Measurements from ENCODE around the gene DLGAP1. TPM values are rescaled to one million over a fixed set of nuclear protein-coding genes. Genes with fewer than 3 reads are reported as not detected.
"Not testable (repeated sequence)": the region's sequence is repeated elsewhere in the genome, so short reads cannot be mapped to it uniquely, and the experiment has no call there.

The DLGAP1 gene
- total RNA-seq, 1 experiment from 2014 or later, result 10.1 TPM

DNA sequence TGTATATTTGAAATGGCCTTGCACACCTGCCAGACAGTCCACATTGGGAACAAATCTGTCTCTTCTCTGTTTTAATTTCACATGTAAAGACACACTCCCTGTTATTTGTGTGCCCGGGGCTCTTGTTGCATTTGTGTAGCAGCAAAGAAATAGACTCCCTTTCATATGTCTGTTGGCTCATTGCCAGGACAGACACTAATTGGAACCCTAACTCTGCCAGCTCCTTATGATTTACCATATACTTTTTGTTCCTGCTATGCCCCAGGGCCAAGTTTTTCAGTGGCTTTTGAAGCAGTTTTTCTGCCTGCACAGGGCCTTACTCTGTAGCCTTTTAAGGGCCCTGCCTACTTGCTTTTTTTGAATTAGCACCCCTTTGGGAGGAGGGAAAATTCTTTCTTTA is 396.9 kb downstream of the DLGAP1 start:
- DNase-seq, result no peak
- Histone ChIP-seq H3K36me3 (replicated peaks; ENCODE audit: control insufficient read depth, insufficient read depth, low read length) (no peaks in the 10 kb centered on the region), H3K27me3 (ENCODE audit: control insufficient read depth, insufficient read depth, low read length) (no peaks in the 10 kb centered on the region), H3K4me3 (ENCODE audit: insufficient read depth, low read depth, low read length) (no peak overlapping the region)

DNA sequence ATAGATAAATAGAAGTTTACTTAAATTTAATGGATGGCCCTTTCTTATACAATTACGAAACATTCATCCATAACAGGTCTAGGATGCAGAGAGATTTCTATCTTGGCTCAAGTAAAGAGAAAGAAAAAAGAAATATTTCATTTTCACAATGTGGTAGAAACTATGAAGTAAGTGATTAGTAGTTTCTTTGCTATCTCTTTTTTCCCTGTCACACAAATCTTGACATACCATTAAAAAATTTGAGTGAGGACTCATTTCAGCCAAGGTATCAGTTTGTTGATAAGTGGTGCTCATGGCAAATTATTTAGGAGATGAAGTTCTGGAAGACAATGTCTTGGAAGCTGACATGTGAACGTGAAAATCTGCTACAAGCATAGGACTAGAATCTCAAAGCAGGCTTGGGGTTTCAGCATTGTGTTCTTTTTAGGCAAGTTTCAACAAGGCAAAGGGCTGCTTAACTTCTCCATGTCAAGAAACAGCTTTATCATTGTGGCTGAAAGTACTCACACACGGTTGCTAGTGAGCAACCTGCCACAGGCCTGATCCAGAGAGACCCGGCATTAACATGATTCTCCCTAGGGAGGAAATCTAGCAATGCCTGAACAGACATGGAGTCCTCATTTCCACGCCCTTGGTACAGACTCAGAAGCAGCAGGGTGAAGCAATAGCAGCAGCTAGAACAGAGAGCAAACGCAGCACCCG is 414.6 kb downstream of the DLGAP1 start:
- no peaks in the 10 kb centered on the region for H3K36me3 ChIP-seq (replicated peaks; ENCODE audit: control insufficient read depth, insufficient read depth, low read length)
- no peaks in the 10 kb centered on the region for H3K27me3 ChIP-seq (ENCODE audit: control insufficient read depth, insufficient read depth, low read length)
- no peak for DNase-seq
- no peak overlapping the region for H3K4me3 ChIP-seq (ENCODE audit: insufficient read depth, low read depth, low read length)

DNA sequence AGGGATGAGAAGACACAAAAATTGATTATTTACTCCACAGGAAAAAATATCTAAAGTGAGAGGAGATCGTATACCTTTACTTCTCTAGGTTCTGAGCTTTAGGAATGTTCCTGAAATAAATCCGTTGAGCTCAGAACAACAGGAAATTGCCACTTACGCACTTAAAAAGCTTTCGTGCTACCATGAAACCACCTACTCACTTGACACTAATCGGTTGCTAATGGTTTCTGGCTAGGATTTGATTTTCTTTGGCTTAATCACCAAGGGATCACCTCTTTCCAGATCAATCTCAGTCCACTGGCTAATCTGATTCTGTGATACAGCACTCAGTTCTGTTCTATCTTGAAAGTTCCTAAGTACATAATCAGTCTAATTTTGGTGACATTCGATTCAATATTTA is 419.6 kb downstream of the DLGAP1 start:
- no peak overlapping the region for H3K4me3 ChIP-seq (ENCODE audit: insufficient read depth, low read depth, low read length)
- no peak for DNase-seq
- H3K36me3 ChIP-seq (replicated peaks; ENCODE audit: control insufficient read depth, insufficient read depth, low read length), result no peaks in the 10 kb centered on the region
- no peaks in the 10 kb centered on the region for H3K27me3 ChIP-seq (ENCODE audit: control insufficient read depth, insufficient read depth, low read length)

DNA sequence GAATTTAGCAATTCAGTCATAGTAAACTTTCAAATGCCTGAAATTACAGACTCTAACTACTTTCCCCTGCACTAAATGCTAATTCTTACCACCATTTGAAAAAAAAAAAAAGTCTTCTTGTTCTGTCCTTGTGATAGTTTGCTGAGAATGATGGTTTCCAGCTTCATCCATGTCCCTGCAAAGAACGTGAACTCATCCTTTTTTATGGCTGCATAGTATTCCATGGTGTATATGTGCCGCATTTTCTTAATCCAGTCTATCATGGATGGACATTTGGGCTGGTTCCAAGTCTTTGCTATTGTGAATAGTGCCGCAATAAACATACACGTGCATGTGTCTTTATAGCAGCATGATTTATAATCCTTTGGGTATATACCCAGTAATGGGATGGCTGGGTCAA is 420.3 kb downstream of the DLGAP1 start:
- DNase-seq; H3K4me3 ChIP-seq (ENCODE audit: insufficient read depth, low read depth, low read length); H3K36me3 ChIP-seq (replicated peaks; ENCODE audit: control insufficient read depth, insufficient read depth, low read length); H3K27me3 ChIP-seq (ENCODE audit: control insufficient read depth, insufficient read depth, low read length): not testable (repeated sequence)

DNA sequence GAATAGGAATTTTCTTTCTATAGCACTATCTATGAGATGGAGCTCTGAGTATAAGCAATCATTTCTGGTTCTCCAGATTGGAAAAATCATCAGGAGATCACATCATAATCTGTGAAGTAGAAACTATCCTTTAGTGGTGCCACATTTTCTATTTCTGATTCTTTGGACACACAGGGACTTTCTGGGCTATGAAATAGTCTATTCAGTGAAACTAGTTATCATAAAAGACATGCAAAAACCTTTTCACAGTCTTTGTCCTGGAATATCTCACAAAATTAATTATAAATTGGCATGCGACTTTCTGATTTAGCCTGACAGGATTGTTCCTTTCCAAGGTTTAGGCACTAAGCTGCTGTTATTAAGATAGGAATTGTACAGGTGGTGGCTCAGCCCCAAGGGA is 428.6 kb downstream of the DLGAP1 start:
- Histone ChIP-seq H3K27me3 (ENCODE audit: control insufficient read depth, insufficient read depth, low read length) (no peaks in the 10 kb centered on the region), H3K4me3 (ENCODE audit: insufficient read depth, low read depth, low read length) (no peak overlapping the region), H3K36me3 (replicated peaks; ENCODE audit: control insufficient read depth, insufficient read depth, low read length) (no peaks in the 10 kb centered on the region)
- no peak for DNase-seq

DNA sequence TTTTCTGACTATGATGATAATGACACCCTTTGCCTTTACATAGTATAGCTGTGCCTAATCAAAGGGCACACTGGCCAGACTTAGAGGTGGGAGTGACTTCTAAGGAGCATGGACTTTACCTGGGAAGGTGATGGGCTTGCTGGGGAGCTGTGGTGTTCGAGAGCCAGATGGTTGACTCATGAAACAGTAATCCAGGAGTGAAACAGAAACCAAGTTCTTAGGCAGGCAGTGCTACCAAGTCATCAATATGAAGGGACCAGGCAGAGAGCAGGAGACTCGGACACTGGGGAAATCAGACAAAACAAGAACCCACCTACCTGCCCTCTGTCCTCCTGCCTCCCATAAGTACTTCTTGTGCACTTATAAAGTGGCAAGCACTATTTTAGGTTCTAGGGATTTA is 430.4 kb downstream of the DLGAP1 start:
- no peak for DNase-seq
- Histone ChIP-seq H3K27me3 (ENCODE audit: control insufficient read depth, insufficient read depth, low read length) (no peaks in the 10 kb centered on the region), H3K36me3 (replicated peaks; ENCODE audit: control insufficient read depth, insufficient read depth, low read length) (no peaks in the 10 kb centered on the region), H3K4me3 (ENCODE audit: insufficient read depth, low read depth, low read length) (no peak overlapping the region)

DNA sequence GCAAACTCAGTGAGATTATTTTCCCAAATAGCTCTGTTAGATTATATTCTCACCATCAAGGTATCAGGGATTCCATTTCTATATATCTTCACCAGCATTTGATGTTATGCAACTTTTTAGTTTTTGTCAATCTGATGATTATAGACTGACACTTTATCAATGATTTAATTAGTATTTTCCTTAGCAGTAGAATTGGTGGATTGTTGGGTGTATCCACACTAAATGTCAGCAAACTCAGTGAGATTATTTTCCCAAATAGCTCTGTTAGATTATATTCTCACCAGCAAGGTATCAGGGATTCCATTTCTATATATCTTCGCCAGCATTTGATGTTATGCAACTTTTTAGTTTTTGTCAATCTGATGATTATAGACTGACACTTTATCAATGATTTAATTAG is 432.4 kb downstream of the DLGAP1 start:
- H3K27me3 ChIP-seq (ENCODE audit: control insufficient read depth, insufficient read depth, low read length); DNase-seq; H3K4me3 ChIP-seq (ENCODE audit: insufficient read depth, low read depth, low read length); H3K36me3 ChIP-seq (replicated peaks; ENCODE audit: control insufficient read depth, insufficient read depth, low read length): not testable (repeated sequence)

DNA sequence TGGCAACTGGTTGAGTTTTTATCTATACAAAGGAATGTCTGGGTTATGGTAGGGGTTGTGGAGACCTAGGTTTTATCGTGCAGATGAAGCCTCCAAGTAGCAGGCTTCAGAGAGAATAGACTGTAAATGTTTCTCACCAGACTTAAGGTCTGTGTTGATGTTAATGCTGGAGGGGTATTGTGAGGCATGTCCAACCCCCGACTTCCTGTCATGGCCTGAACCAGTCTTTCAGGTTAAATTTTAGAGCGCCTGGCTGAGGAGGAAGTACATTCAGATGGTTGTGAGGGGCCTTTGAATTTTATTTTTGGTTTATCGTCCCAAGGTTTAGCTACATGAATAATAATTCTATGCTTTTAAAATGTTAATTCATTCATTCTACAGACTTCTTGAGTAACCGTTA is 435.1 kb downstream of the DLGAP1 start:
- no peak overlapping the region for H3K4me3 ChIP-seq (ENCODE audit: insufficient read depth, low read depth, low read length)
- no peaks in the 10 kb centered on the region for H3K27me3 ChIP-seq (ENCODE audit: control insufficient read depth, insufficient read depth, low read length)
- DNase-seq, result no peak
- no peaks in the 10 kb centered on the region for H3K36me3 ChIP-seq (replicated peaks; ENCODE audit: control insufficient read depth, insufficient read depth, low read length)

DNA sequence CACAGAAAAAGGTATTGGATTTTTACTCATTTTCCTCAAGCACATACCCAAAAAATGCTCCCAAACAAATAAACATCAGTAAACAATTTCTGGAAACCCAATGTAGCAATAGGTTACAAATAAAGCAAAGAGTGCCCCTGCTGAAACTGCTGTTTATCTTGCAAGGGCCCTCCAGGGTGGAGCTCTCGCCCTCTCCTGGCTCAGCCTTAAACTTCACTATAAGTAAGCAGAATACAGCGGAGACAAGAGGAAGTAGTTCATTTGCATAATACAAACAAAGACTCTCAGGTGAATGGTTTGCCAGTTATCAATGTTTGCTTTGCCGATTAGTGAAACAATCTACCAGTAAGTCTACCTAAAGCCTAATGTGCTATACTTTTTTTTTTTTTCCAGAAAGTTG is 437.6 kb downstream of the DLGAP1 start:
- DNase-seq, result peak; percentile 56
- no peak overlapping the region for H3K4me3 ChIP-seq (ENCODE audit: insufficient read depth, low read depth, low read length)

DNA sequence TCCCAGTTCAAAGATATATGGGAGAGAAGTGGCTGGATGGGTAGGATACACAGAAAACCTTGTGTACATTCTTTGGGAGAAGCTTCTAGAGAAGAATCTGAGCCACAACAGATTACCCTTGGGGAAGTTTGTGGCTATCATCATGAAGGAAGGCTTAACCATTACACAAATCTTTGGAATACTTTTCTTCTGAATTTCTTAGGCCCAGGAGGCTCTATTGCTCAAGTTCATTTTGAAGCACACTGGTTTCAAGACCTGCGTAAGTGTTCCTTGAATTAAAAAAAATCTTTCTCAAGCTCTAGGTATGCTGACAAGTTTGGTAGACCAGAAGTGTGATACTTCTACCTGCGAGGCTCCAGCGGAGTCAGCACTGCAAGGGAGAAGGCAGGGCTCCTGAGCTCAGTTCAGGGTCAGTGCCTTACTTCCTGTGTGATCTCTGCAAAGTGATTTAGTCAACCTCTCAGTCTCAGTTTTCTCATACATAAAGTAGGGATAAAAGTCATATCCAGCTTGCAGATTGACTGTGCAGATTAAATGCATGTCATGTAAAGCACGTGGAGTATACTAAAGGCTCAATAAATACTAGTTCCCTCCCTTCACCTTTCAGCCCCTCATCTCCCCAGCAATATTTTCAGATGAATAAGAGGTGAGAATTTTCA is 438.6 kb downstream of the DLGAP1 start:
- no peak overlapping the region for H3K4me3 ChIP-seq (ENCODE audit: insufficient read depth, low read depth, low read length)
- no peaks in the 10 kb centered on the region for H3K36me3 ChIP-seq (replicated peaks; ENCODE audit: control insufficient read depth, insufficient read depth, low read length)
- no peaks in the 10 kb centered on the region for H3K27me3 ChIP-seq (ENCODE audit: control insufficient read depth, insufficient read depth, low read length)
- DNase-seq, result no peak

More for the DNA sequence above, 437.6 kb downstream of the DLGAP1 start:
- H3K27me3 ChIP-seq (ENCODE audit: control insufficient read depth, insufficient read depth, low read length), result no peaks in the 10 kb centered on the region
- H3K36me3 ChIP-seq (replicated peaks; ENCODE audit: control insufficient read depth, insufficient read depth, low read length), result no peaks in the 10 kb centered on the region

DNA sequence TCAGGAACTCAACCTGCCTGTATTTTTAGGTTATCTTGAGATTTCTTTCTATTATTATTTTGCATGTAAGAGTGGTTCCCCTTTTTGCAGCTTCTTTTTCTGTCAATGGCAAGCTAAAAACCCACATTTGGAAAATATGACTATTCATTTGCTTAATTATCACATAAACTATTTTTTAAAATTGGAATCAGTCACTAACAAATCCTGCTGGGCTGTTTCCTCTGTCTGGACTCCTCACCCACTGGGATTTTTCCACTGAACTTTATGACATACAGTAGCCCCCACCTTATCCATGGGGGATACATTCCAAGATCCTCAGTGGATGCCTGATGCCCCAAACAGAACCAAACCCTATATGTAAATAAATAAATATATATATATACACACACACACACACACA is 447.3 kb downstream of the DLGAP1 start:
- Histone ChIP-seq H3K36me3 (replicated peaks; ENCODE audit: control insufficient read depth, insufficient read depth, low read length) (no peaks in the 10 kb centered on the region), H3K4me3 (ENCODE audit: insufficient read depth, low read depth, low read length) (no peak overlapping the region), H3K27me3 (ENCODE audit: control insufficient read depth, insufficient read depth, low read length) (no peaks in the 10 kb centered on the region)
- DNase-seq, result no peak

DNA sequence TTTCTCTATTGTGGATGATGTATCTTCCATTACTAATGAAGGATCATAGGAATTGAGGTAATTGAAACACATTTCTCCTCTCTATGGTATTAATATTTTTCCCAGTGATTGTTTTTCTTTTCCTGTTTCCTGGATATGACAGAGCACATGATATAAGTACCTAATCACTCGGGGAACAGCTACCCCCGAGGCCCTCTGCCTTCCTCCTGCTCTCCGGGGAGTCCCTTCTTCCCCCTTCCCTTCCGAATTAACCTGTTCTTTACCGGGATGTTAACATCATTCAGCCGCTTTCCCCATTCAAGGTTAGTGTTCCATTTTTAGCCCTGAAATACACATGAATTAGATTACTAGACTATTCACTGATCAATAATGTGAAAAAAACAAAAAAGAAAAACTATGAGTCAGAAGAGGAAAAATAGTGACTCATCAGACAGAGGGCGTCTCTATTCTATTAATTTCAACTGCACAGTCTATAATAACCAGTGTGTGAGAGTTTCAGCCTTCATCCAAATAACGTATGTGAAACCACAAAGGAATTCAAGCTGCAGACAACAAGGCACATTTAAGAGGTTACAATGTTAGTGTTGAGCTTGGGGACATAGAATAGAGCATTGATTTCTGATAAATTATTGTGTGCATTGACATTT is 450.8 kb downstream of the DLGAP1 start:
- Histone ChIP-seq H3K4me3 (ENCODE audit: insufficient read depth, low read depth, low read length) (no peak overlapping the region), H3K36me3 (replicated peaks; ENCODE audit: control insufficient read depth, insufficient read depth, low read length) (no peaks in the 10 kb centered on the region), H3K27me3 (ENCODE audit: control insufficient read depth, insufficient read depth, low read length) (no peaks in the 10 kb centered on the region)
- no peak for DNase-seq

DNA sequence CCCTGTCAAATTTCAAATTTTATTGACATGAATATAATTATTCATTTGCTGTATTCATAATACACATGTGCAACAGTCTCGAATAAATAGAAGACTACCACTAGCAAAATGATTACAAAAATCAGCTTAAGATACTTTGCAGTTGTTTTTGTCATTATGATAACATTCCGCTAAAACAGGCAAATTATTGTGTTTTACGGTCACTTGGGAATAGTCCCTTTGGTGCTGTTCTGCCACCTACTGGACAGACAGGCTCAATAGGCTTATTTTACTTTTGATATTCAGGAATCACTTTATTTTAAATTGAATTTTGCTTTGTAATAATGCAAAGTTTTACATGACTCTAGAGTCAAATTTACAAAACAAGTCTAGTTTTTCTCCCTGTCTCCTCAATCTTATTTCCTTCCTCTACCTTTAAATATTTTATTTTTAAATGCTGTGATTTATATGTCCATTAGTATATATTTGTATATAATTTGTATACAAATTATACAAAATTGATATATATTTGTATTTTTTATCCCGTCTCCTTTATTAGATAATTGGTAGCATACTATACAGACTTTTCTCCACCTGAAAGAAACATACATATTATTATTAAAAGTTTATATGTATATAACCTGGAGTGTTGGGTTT is 456.3 kb downstream of the DLGAP1 start:
- no peak for DNase-seq

DNA sequence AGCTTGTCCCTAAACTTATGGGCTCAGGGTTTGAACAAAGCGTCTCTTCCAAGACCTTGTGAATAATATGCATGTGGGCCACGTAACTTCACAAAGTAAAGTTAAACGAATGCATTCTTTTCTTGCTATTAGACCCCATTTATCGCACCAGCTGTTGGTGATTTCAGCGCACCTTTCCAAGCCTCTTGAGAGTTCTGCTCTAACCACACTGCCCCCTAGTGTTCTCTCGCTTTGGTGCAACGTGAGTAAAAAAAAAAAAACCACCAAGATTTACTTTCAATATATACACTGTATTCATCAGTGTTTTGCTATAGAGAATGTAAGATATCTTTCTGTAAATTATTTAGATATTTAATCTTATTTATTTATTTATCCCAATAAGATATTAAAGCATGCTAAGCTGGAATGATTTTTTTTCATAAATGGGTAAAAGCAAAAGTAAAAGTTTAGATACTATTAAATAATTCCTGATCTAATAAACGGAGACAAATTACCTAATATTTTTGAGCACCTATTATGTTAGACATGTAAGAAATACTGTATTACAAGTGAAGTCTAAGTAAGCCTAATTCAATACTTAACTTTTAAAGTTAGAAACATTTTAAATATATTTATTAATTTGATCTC is 459.5 kb downstream of the DLGAP1 start:
- Histone ChIP-seq H3K4me3 (ENCODE audit: insufficient read depth, low read depth, low read length) (no peak overlapping the region), H3K36me3 (replicated peaks; ENCODE audit: control insufficient read depth, insufficient read depth, low read length) (no peaks in the 10 kb centered on the region), H3K27me3 (ENCODE audit: control insufficient read depth, insufficient read depth, low read length) (no peaks in the 10 kb centered on the region)
- peak; percentile 50 for DNase-seq

More for the DNA sequence above, 456.3 kb downstream of the DLGAP1 start:
- H3K27me3 ChIP-seq (ENCODE audit: control insufficient read depth, insufficient read depth, low read length), result no peaks in the 10 kb centered on the region
- H3K4me3 ChIP-seq (ENCODE audit: insufficient read depth, low read depth, low read length), result no peak overlapping the region
- no peaks in the 10 kb centered on the region for H3K36me3 ChIP-seq (replicated peaks; ENCODE audit: control insufficient read depth, insufficient read depth, low read length)

Data from H7 (cell line).